ENCODE data around the gene MTHFR.
A peak's percentile ranks its signal among the peaks of the same experiment; 100 is the strongest.

MTHFR gene

GRCh38 chr1:11736746-11737639 lies 68.8 kb downstream of the MTHFR start:
- DNase-seq (ENCODE audit: low read depth in 1 of 2, low spot score in 1 of 2) = no peak
- no peak for TF ChIP-seq JUND (IDR thresholded peaks at IDR 0.05; ENCODE audit: low read depth)
- in situ Hi-C loops (cut with HindIII; ENCODE audit: low pct_unique_long_range_greater_than_20kb, low sequenced_read_pairs) = no loop called here

GRCh38 chr1:11735854-11736745 lies 69.7 kb downstream of the MTHFR start, which contains the start of gene AGTRAP:
Gene AGTRAP, plus strand, starts transcription at chr1:11736136. Its CDS starts 73 bp downstream, at chr1:11736209.
- in situ Hi-C loops (cut with HindIII; ENCODE audit: low pct_unique_long_range_greater_than_20kb, low sequenced_read_pairs) = no loop called here
- DNase-seq (ENCODE audit: low read depth in 1 of 2, low spot score in 1 of 2) = peak; percentile 82 to 87
- no peak for TF ChIP-seq JUND (IDR thresholded peaks at IDR 0.05; ENCODE audit: low read depth)

Measured in T47D (cell line).